Left ventricle myocardium inferior (tissue), 1 donor: Measurements from ENCODE around the gene CHL1. TPM values are rescaled to one million over a fixed set of nuclear protein-coding genes. Genes with fewer than 3 reads are reported as not detected.

ENCODE experiments used
- DNase-seq: peaks from one replicate; pipeline ENCODE4 v3.0.0-alpha.2; 2020
- H3K27ac ChIP-seq: fragments of 200-600 bp; replicated peaks from 2 replicates; pipeline ENCODE4 v1.8.0; 2021
- H3K27me3 ChIP-seq: fragments of 200-600 bp; 2 replicates; pipeline ENCODE4 v1.8.0; 2021; ENCODE audit warnings: low read depth
- H3K36me3 ChIP-seq: fragments of 200-600 bp; 2 replicates; pipeline ENCODE4 v1.8.0; 2021
- H3K4me1 ChIP-seq: fragments of 200-600 bp; 2 replicates; pipeline ENCODE4 v1.8.0; 2021
- H3K4me3 ChIP-seq: fragments of 200-600 bp; 2 replicates; pipeline ENCODE4 v1.8.0; 2021; ENCODE audit warnings: mild to moderate bottlenecking, moderate library complexity
- H3K9me3 ChIP-seq: fragments of 200-600 bp; replicated peaks from 2 replicates; pipeline ENCODE4 v1.8.0; 2021
- CTCF ChIP-seq: fragments of 200-600 bp; IDR thresholded peaks from 2 replicates; pipeline ENCODE4 v1.8.0; 2021; ENCODE audit warnings: antibody characterized with exemption, mild to moderate bottlenecking, borderline replicate concordance
- intact Hi-C: fragments of 100-400 bp; cut with micrococcal nuclease; formaldehyde crosslinking; loops from one replicate; pipeline ENCODE4 v1.11.0; 2022
- total RNA-seq: library from RNA; stranded (reverse); fragmentation: NEBNext Ultra II Directional; extraction: Animal tissue kit (Norgen Biotek cat#: 25700); gene quantifications from one replicate; pipeline ENCODE4 v1.2.1, GENCODE V29; 2021
- donor health status: DM: no; HTN: yes; CAD: no; lungs with severe emphysema.

CHL1 gene
- total RNA-seq, 1 donor from 2014 or later: 8.8 TPM

DNA sequence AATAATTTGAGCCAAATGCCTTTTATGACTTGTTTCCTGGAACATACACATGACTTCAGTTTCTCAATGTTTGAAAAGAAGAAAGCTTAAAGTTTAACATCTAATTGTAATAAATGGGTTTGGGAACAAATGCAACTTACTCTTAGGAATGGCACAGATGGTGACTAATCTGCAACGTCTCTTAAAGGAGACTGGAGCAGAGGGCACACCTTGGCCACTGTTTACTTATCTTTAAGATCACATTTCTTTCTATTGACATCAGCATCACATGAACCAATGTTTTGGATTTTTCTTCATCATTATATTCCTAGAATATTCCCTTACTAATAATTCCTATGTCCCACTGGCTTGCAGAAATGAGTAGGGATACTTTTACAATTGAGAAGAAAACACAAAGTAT, 229.5 kb downstream of the CHL1 start:
- no peaks in the 10 kb centered on the region for H3K4me1 ChIP-seq
- no peak for DNase-seq
- no peak overlapping the region for H3K4me3 ChIP-seq
- H3K27me3 ChIP-seq: no peaks in the 10 kb centered on the region
- TF ChIP-seq CTCF: no peak
- no peaks in the 10 kb centered on the region for H3K9me3 ChIP-seq
- no peak overlapping the region for H3K27ac ChIP-seq
- intact Hi-C loops: no loop called here
- no peaks in the 10 kb centered on the region for H3K36me3 ChIP-seq

DNA sequence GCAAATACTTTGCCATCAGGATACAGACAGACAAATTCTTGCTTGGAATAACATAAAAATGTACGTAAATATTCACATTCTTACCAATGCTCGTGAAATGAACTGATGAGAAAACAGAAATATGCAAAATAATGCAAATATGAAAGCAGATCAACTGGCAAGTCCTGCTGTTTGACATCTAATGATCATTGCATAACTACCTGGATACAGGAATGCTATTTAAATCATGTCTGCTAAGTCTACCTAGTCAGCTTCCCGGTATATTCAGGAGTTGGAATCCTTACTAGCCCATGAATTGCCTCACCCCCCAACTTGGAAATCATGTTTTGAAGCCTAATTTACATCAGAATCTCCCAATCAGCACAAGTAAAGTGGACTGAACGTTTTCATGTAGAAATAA, 230.6 kb downstream of the CHL1 start:
- Histone ChIP-seq H3K9me3 (no peaks in the 10 kb centered on the region), H3K4me3 (no peak overlapping the region), H3K36me3 (no peaks in the 10 kb centered on the region), H3K27ac (no peak overlapping the region), H3K4me1 (no peaks in the 10 kb centered on the region), H3K27me3 (no peaks in the 10 kb centered on the region)
- intact Hi-C loops: no loop called here
- TF ChIP-seq CTCF: no peak
- no peak for DNase-seq

GRCh38 chr3:430186-430585, 233.6 kb downstream of the CHL1 start:
- Histone ChIP-seq H3K27ac (no peak overlapping the region), H3K36me3 (no peaks in the 10 kb centered on the region), H3K27me3 (no peaks in the 10 kb centered on the region), H3K4me3 (no peak overlapping the region), H3K9me3 (no peaks in the 10 kb centered on the region), H3K4me1 (no peaks in the 10 kb centered on the region)
- intact Hi-C loops: no loop called here
- no peak for DNase-seq
- TF ChIP-seq CTCF: no peak

GRCh38 chr3:435161-435560, 238.6 kb downstream of the CHL1 start:
- H3K4me1 ChIP-seq: no peaks in the 10 kb centered on the region
- intact Hi-C loops: no loop called here
- H3K27ac ChIP-seq: no peak overlapping the region
- no peaks in the 10 kb centered on the region for H3K27me3 ChIP-seq
- no peak for DNase-seq
- H3K9me3 ChIP-seq: no peaks in the 10 kb centered on the region
- TF ChIP-seq CTCF: no peak
- H3K4me3 ChIP-seq: no peak overlapping the region
- H3K36me3 ChIP-seq: no peaks in the 10 kb centered on the region

DNA sequence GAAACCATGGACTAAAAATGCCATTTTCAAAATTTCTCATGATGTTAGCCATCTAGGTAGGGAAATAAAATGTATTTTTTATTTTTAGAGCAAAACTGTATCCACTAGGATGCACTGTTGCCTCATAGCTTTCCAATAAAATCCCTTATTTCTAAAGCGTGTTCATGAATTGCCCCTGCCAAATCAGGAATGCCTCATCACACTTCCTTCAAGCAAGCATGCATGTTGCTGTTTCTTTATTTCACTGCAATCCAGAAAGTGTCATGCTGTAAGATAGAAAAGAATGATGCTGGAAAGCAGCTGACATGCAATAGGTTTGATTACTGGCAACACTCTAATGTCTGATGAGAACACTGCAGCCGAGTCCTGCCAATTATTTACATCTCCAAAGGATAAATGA, 239.5 kb downstream of the CHL1 start:
- Histone ChIP-seq H3K36me3 (no peaks in the 10 kb centered on the region), H3K4me3 (no peak overlapping the region), H3K27me3 (no peaks in the 10 kb centered on the region), H3K27ac (no peak overlapping the region), H3K4me1 (no peaks in the 10 kb centered on the region), H3K9me3 (no peaks in the 10 kb centered on the region)
- intact Hi-C loops: no loop called here
- TF ChIP-seq CTCF: no peak
- DNase-seq: no peak

DNA sequence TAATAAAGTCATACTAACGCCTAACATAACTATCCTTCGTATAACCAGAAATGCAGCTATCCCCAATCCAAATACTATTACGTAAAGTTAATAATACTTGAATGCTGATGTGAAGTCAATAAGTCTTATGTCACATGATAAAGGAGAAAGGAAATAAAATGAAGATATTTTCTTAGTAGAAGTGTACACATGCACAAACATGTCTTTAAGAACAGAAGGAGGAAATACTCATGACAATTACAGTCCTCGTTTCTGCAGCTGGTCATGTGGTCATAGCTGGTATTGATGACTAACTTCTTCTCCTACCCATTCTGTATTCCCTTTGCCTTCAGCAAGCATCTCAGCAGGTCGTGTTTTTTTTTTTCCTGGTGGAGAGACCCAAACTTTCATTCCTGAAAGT, 244.3 kb downstream of the CHL1 start:
- peaks cover 8% of the 10 kb centered on the region for H3K9me3 ChIP-seq
- no peak overlapping the region for H3K4me3 ChIP-seq
- H3K27me3 ChIP-seq: no peaks in the 10 kb centered on the region
- TF ChIP-seq CTCF: no peak
- no peaks in the 10 kb centered on the region for H3K4me1 ChIP-seq
- intact Hi-C loops: no loop called here
- DNase-seq: no peak
- no peaks in the 10 kb centered on the region for H3K36me3 ChIP-seq
- H3K27ac ChIP-seq: no peak overlapping the region
